Neural cell (in vitro differentiated cells): ENCODE data around the gene SF3B5. TPM values are rescaled to one million over a fixed set of nuclear protein-coding genes. Genes with fewer than 3 reads are reported as not detected.

Experiments
- H2AFZ ChIP-seq: fragments of 200-600, 300-800 bp; sonication (generic), shearing (Covaris generic); 2 replicates; pipeline ENCODE4 v1.6.0; 2014; ENCODE audit warnings: low read depth, mild to moderate bottlenecking, antibody characterized with exemption, low read length, moderate library complexity
- H3F3A ChIP-seq: fragments of 200-600 bp; shearing (Covaris generic); 2 replicates; pipeline ENCODE4 v1.6.1; 2016; ENCODE audit warnings: mild to moderate bottlenecking, moderate library complexity, mixed read lengths, antibody characterized with exemption, low read length; ENCODE audit not compliant: insufficient read depth, poor library complexity, severe bottlenecking
- H3K27ac ChIP-seq: fragments of 200-600, 300-800 bp; sonication (generic), shearing (Covaris generic); 2 replicates; pipeline ENCODE4 v1.5.1; 2014; ENCODE audit warnings: mild to moderate bottlenecking, low read length, moderate library complexity
- H3K27me3 ChIP-seq: fragments of 300-800, 200-600 bp; sonication (generic), shearing (Covaris generic); 2 replicates; pipeline ENCODE4 v1.6.0; 2014; ENCODE audit warnings: mild to moderate bottlenecking, low read depth, low read length, moderate library complexity; ENCODE audit not compliant: insufficient read depth
- H3K36me3 ChIP-seq: fragments of 300-800, 200-600 bp; sonication (generic), shearing (Covaris generic); 2 replicates; pipeline ENCODE4 v1.5.1; 2014; ENCODE audit warnings: mild to moderate bottlenecking, antibody characterized with exemption, low read length, moderate library complexity; ENCODE audit not compliant: insufficient read depth
- H3K4me2 ChIP-seq: fragments of 300-800, 200-600 bp; sonication (generic), shearing (Covaris generic); 2 replicates; pipeline ENCODE4 v1.6.0; 2014; ENCODE audit warnings: mild to moderate bottlenecking, low read length
- H3K4me3 ChIP-seq: fragments of 300-800, 200-600 bp; sonication (generic), shearing (Covaris generic); 2 replicates; pipeline ENCODE4 v1.5.1; 2014; ENCODE audit warnings: mild to moderate bottlenecking, low read length, moderate library complexity
- H3K79me2 ChIP-seq: fragments of 200-600 bp; shearing (Covaris generic); replicated peaks from 2 replicates; pipeline ENCODE4 v1.6.0; 2014; ENCODE audit warnings: mild to moderate bottlenecking, low read length, moderate library complexity; ENCODE audit not compliant: insufficient read depth
- H3K9ac ChIP-seq: fragments of 300-800, 200-600 bp; sonication (generic), shearing (Covaris generic); 2 replicates; pipeline ENCODE4 v1.6.1; 2016; ENCODE audit warnings: mild to moderate bottlenecking, low read length, mixed read lengths
- H3K9me2 ChIP-seq: fragments of 200-600 bp; shearing (Covaris generic); 2 replicates; pipeline ENCODE4 v1.6.1; 2016; ENCODE audit warnings: mild to moderate bottlenecking, low read length, mixed read lengths; ENCODE audit not compliant: insufficient read depth
- H3K9me3 ChIP-seq: fragments of 200-600, 300-800 bp; sonication (generic), shearing (Covaris generic); 2 replicates; pipeline ENCODE4 v1.6.1; 2016; ENCODE audit warnings: mild to moderate bottlenecking, mixed run types, low read length, moderate library complexity, mixed read lengths
- H4K20me1 ChIP-seq: fragments of 200-600 bp; shearing (Covaris generic); 2 replicates; pipeline ENCODE4 v1.6.1; 2016; ENCODE audit warnings: mild to moderate bottlenecking, mixed run types; ENCODE audit not compliant: insufficient read depth
- EP300 ChIP-seq: fragments of 450-650 bp; conservative IDR thresholded peaks from 2 replicates; pipeline ENCODE4 v1.6.1; 2014; ENCODE audit warnings: antibody characterized with exemption, mild to moderate bottlenecking, moderate library complexity; ENCODE audit not compliant: poor library complexity, severe bottlenecking
- EZH2 ChIP-seq: fragments of 200-600, 300-800 bp; shearing (Covaris generic), sonication (generic); IDR thresholded peaks from 2 replicates; pipeline ENCODE4 v1.6.1; 2014; ENCODE audit warnings: antibody characterized with exemption, low read length, borderline replicate concordance, mild to moderate bottlenecking; ENCODE audit not compliant: insufficient read depth, poor library complexity, severe bottlenecking
- MXI1 ChIP-seq: fragments of 450-650 bp; conservative IDR thresholded peaks from 2 replicates; pipeline ENCODE4 v1.6.1; 2014; ENCODE audit warnings: antibody characterized with exemption, mild to moderate bottlenecking; ENCODE audit not compliant: poor library complexity, severe bottlenecking
- POLR2AphosphoS5 ChIP-seq: IDR thresholded peaks from 2 replicates; pipeline ENCODE4 v1.6.1; 2012
- RAD21 ChIP-seq: fragments of 450-650 bp; conservative IDR thresholded peaks from 2 replicates; pipeline ENCODE4 v1.6.1; 2014; ENCODE audit warnings: antibody characterized with exemption, mild to moderate bottlenecking, moderate library complexity
- SMC3 ChIP-seq: fragments of 450-650 bp; conservative IDR thresholded peaks from 2 replicates; pipeline ENCODE4 v1.6.1; 2014; ENCODE audit warnings: antibody characterized with exemption, mild to moderate bottlenecking, moderate library complexity; ENCODE audit not compliant: poor library complexity
- TAF1 ChIP-seq: IDR thresholded peaks from 2 replicates; pipeline ENCODE4 v1.6.1; 2012; ENCODE audit warnings: low read depth
- polyA plus RNA-seq: library from polyadenylated mRNA; depleted of rRNA; stranded (reverse); fragments of >200 nt; gene quantifications from 2 replicates; pipeline ENCODE4 v1.2.3, GENCODE V29; 2014
- TF ChIP-seq, protein P1 (sequence below): IDR thresholded peaks from 2 replicates; pipeline ENCODE4 v1.6.1; 2012; ENCODE audit warnings: borderline replicate concordance
- TF ChIP-seq, protein P2 (sequence below): fragments of 450-650 bp; IDR thresholded peaks from 2 replicates; pipeline ENCODE4 v1.5.1; 2014; ENCODE audit warnings: antibody characterized with exemption, mild to moderate bottlenecking, moderate library complexity; ENCODE audit not compliant: poor library complexity, severe bottlenecking

Gene SF3B5
- polyA plus RNA-seq, 1 donor from 2014 or later, result 246 TPM

DNA sequence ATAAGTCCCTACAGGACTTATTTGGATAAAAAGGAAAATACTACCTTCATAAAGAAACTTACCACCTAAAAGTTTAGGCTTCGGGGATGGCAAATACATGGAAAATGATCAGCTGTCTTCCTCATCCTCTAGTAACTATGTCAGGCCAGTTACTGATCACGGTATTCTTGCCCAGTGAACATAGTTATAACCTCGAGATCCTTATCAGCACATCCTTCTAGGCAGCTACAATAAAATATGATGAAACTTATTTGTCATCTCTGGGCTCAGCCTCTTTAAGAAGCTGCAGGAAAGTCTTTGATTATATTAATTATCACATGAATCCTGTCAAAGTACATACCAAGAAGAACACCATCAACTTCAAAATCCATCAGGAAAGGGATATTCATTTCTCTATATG, 41.8 kb downstream of the SF3B5 start:
- TF ChIP-seq RAD21, result no peak
- no peak for TF ChIP-seq EP300
- H4K20me1 ChIP-seq, result no peaks in the 10 kb centered on the region
- H3K4me2 ChIP-seq, result no peak overlapping the region
- no peaks in the 10 kb centered on the region for H3K27me3 ChIP-seq
- no peak overlapping the region for H3K9ac ChIP-seq
- H3F3A ChIP-seq, result no peaks in the 10 kb centered on the region
- H3K36me3 ChIP-seq, result no peaks in the 10 kb centered on the region
- no peak overlapping the region for H3K4me3 ChIP-seq
- no peak overlapping the region for H2AFZ ChIP-seq
- H3K9me3 ChIP-seq, result no peaks in the 10 kb centered on the region
- H3K79me2 ChIP-seq, result no peaks in the 10 kb centered on the region
- H3K27ac ChIP-seq, result no peak overlapping the region
- no peaks in the 10 kb centered on the region for H3K9me2 ChIP-seq

DNA sequence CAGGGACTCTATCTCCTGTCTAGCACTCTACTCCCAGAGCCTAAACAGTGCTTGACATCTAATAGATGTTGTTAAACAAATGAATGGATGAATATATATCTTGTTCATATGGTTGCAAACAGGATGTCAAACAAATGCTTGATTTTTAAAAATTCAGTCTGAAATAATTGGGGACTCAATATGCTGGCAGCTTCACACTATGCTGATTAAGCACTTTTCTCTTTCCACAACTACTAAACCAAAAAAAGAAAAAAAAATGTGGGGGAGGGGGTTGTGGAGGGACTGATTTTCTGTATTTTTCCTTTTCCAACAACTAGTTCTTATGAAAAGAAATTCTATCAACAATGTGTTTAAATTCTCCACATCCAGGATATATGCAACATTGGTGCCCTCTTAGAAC, 42.9 kb downstream of the SF3B5 start:
- no peak for TF ChIP-seq SMC3
- TF ChIP-seq TAF1, result no peak

DNA sequence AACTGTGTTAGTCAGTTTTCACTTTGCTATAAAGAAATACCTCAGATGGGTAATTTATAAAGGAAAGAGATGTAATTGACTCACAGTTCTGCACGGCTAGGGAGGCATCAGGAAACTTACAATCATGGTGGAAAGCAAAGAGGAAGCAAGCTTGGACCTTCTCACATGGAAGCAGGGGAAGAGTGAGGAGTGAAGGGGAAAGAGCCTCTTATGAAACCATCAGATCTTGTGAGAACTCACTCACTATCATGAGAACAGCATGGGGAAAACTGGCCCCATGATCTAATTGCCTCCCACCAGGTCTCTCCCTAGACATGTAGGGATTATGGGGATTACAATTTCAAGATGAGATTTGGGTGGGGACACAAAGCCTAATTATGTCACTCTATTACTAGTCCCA, 46.0 kb downstream of the SF3B5 start:
- TF ChIP-seq SMC3 (no peak), EP300 (no peak), RAD21 (no peak), MXI1 (no peak), TAF1 (no peak), EZH2 (no peak), POLR2AphosphoS5 (no peak)
- TF ChIP-seq, protein P1, sequence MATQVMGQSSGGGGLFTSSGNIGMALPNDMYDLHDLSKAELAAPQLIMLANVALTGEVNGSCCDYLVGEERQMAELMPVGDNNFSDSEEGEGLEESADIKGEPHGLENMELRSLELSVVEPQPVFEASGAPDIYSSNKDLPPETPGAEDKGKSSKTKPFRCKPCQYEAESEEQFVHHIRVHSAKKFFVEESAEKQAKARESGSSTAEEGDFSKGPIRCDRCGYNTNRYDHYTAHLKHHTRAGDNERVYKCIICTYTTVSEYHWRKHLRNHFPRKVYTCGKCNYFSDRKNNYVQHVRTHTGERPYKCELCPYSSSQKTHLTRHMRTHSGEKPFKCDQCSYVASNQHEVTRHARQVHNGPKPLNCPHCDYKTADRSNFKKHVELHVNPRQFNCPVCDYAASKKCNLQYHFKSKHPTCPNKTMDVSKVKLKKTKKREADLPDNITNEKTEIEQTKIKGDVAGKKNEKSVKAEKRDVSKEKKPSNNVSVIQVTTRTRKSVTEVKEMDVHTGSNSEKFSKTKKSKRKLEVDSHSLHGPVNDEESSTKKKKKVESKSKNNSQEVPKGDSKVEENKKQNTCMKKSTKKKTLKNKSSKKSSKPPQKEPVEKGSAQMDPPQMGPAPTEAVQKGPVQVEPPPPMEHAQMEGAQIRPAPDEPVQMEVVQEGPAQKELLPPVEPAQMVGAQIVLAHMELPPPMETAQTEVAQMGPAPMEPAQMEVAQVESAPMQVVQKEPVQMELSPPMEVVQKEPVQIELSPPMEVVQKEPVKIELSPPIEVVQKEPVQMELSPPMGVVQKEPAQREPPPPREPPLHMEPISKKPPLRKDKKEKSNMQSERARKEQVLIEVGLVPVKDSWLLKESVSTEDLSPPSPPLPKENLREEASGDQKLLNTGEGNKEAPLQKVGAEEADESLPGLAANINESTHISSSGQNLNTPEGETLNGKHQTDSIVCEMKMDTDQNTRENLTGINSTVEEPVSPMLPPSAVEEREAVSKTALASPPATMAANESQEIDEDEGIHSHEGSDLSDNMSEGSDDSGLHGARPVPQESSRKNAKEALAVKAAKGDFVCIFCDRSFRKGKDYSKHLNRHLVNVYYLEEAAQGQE, result no peak
- TF ChIP-seq, protein P2, sequence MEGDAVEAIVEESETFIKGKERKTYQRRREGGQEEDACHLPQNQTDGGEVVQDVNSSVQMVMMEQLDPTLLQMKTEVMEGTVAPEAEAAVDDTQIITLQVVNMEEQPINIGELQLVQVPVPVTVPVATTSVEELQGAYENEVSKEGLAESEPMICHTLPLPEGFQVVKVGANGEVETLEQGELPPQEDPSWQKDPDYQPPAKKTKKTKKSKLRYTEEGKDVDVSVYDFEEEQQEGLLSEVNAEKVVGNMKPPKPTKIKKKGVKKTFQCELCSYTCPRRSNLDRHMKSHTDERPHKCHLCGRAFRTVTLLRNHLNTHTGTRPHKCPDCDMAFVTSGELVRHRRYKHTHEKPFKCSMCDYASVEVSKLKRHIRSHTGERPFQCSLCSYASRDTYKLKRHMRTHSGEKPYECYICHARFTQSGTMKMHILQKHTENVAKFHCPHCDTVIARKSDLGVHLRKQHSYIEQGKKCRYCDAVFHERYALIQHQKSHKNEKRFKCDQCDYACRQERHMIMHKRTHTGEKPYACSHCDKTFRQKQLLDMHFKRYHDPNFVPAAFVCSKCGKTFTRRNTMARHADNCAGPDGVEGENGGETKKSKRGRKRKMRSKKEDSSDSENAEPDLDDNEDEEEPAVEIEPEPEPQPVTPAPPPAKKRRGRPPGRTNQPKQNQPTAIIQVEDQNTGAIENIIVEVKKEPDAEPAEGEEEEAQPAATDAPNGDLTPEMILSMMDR, result no peak
- Histone ChIP-seq H3K9ac (no peak overlapping the region), H3K27me3 (no peaks in the 10 kb centered on the region), H3K9me2 (no peaks in the 10 kb centered on the region), H3K27ac (no peak overlapping the region), H2AFZ (no peak overlapping the region), H4K20me1 (no peaks in the 10 kb centered on the region), H3K9me3 (no peaks in the 10 kb centered on the region), H3K79me2 (no peaks in the 10 kb centered on the region), H3F3A (no peaks in the 10 kb centered on the region), H3K36me3 (no peaks in the 10 kb centered on the region), H3K4me2 (no peak overlapping the region), H3K4me3 (no peak overlapping the region)

More for the DNA sequence above, 42.9 kb downstream of the SF3B5 start:
- H3F3A ChIP-seq, result no peaks in the 10 kb centered on the region
- no peak overlapping the region for H2AFZ ChIP-seq
- H3K4me2 ChIP-seq, result no peak overlapping the region
- no peaks in the 10 kb centered on the region for H3K9me2 ChIP-seq
- no peak overlapping the region for H3K9ac ChIP-seq
- H3K27me3 ChIP-seq, result no peaks in the 10 kb centered on the region
- no peak overlapping the region for H3K27ac ChIP-seq
- H3K79me2 ChIP-seq, result no peaks in the 10 kb centered on the region
- H3K9me3 ChIP-seq, result no peaks in the 10 kb centered on the region
- no peaks in the 10 kb centered on the region for H4K20me1 ChIP-seq
- no peak overlapping the region for H3K4me3 ChIP-seq
- no peaks in the 10 kb centered on the region for H3K36me3 ChIP-seq
